GM23338 (cell line): ENCODE data around the gene SLC66A1.

Source experiments
- CTCF ChIP-seq, 2 experiments: fragments of 200-600 bp in 1 of 2; sonication (generic) in 1 of 2; conservative IDR thresholded peaks; 2 replicates each; pipeline versions ENCODE4 v1.5.1 to v1.6.1; 2016 to 2017; ENCODE audit warnings: antibody characterized with exemption in 2 of 2, low read depth in 2 of 2, mild to moderate bottlenecking in 2 of 2, moderate library complexity in 1 of 2
- POLR2AphosphoS5 ChIP-seq: IDR thresholded peaks from 2 replicates; pipeline ENCODE4 v1.6.1; 2016; ENCODE audit warnings: antibody characterized with exemption, low read depth

DNA sequence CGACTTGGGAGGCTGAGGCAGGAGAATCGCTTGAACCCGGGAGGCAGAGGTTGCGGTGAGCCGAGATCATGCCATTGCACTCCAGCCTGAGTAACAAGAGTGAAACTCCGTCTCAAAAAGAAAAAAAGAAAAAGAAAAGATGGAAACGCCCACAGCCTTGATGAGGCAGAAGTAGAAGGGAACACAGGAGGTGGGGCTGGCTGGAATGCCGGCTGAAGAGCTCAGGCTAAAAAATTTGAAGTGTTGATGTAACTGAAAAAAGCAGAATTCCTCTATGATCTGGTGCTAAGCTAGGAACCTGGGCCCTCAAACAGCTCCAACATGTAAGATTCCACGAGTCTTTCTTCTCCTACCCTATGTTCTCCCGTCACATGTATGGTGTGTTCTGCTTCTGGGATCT, 53.6 kb downstream of the SLC66A1 start:
- no peak for TF ChIP-seq CTCF (conservative IDR thresholded peaks at IDR 0.05; ENCODE audit: low read depth in 2 of 2)
- TF ChIP-seq POLR2AphosphoS5 = no peak
